ENCODE measurements around the gene PARP3.
"Not testable (repeated sequence)": the region's sequence is repeated elsewhere in the genome, so short reads cannot be mapped to it uniquely, and the experiment has no call there.

GRCh38 chr3:51902361-51902760, 39.8 kb upstream of the PARP3 start:
- TF ChIP-seq CTCF (IDR thresholded peaks at IDR 0.05 in 8 of 11, conservative IDR thresholded peaks at IDR 0.05 in 3 of 11); POLR2A (IDR thresholded peaks at IDR 0.05); POLR2AphosphoS5 (IDR thresholded peaks at IDR 0.05): not testable (repeated sequence)
